GM10266 (cell line): ENCODE results near the gene SOX18.
A peak's percentile ranks its signal among the peaks of the same experiment; 100 is the strongest.

ENCODE experiments used
- DNase-seq: peaks from one replicate; pipeline ENCODE4 v3.0.0; 2012; ENCODE audit errors: extremely low spot score
- CTCF ChIP-seq: IDR thresholded peaks from 2 replicates; pipeline ENCODE4 v1.5.1; 2012; ENCODE audit warnings: mild to moderate bottlenecking, low read depth; ENCODE audit not compliant: control insufficient read depth, insufficient read depth; ENCODE audit errors: missing control alignments

Gene SOX18

GRCh38 chr20:64067005-64067632 is 17.7 kb upstream of the SOX18 start:
- DNase-seq = no peak

GRCh38 chr20:64065974-64066343 is 16.5 kb upstream of the SOX18 start:
- peak; percentile 83 for DNase-seq
- TF ChIP-seq CTCF = no peak

More at GRCh38 chr20:64067005-64067632, 17.7 kb upstream of the SOX18 start:
- no peak for TF ChIP-seq CTCF

- TF ChIP-seq CTCF = no peak
- no peak for DNase-seq
Observed at GRCh38 chr20:64065062-64065973, 15.9 kb upstream of the SOX18 start.

- TF ChIP-seq CTCF = no peak
- DNase-seq = no peak
Observed at GRCh38 chr20:64064145-64064698, 14.8 kb upstream of the SOX18 start.

GRCh38 chr20:64063389-64064144 is 14.1 kb upstream of the SOX18 start:
- TF ChIP-seq CTCF = no peak
- DNase-seq = peak; percentile 66

GRCh38 chr20:64062596-64063388 is 13.4 kb upstream of the SOX18 start, which contains the start of gene TCEA2:
Gene TCEA2 (plus strand): TSS chr20:64063198. CDS start chr20:64063313, 115 bp downstream.
- no peak for TF ChIP-seq CTCF
- peak; percentile 98 for DNase-seq
